Measurements from ENCODE around the gene ADAR.
"Not testable (repeated sequence)": the region's sequence is repeated elsewhere in the genome, so short reads cannot be mapped to it uniquely, and the experiment has no call there.

Gene ADAR, protein sequence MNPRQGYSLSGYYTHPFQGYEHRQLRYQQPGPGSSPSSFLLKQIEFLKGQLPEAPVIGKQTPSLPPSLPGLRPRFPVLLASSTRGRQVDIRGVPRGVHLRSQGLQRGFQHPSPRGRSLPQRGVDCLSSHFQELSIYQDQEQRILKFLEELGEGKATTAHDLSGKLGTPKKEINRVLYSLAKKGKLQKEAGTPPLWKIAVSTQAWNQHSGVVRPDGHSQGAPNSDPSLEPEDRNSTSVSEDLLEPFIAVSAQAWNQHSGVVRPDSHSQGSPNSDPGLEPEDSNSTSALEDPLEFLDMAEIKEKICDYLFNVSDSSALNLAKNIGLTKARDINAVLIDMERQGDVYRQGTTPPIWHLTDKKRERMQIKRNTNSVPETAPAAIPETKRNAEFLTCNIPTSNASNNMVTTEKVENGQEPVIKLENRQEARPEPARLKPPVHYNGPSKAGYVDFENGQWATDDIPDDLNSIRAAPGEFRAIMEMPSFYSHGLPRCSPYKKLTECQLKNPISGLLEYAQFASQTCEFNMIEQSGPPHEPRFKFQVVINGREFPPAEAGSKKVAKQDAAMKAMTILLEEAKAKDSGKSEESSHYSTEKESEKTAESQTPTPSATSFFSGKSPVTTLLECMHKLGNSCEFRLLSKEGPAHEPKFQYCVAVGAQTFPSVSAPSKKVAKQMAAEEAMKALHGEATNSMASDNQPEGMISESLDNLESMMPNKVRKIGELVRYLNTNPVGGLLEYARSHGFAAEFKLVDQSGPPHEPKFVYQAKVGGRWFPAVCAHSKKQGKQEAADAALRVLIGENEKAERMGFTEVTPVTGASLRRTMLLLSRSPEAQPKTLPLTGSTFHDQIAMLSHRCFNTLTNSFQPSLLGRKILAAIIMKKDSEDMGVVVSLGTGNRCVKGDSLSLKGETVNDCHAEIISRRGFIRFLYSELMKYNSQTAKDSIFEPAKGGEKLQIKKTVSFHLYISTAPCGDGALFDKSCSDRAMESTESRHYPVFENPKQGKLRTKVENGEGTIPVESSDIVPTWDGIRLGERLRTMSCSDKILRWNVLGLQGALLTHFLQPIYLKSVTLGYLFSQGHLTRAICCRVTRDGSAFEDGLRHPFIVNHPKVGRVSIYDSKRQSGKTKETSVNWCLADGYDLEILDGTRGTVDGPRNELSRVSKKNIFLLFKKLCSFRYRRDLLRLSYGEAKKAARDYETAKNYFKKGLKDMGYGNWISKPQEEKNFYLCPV

DNA sequence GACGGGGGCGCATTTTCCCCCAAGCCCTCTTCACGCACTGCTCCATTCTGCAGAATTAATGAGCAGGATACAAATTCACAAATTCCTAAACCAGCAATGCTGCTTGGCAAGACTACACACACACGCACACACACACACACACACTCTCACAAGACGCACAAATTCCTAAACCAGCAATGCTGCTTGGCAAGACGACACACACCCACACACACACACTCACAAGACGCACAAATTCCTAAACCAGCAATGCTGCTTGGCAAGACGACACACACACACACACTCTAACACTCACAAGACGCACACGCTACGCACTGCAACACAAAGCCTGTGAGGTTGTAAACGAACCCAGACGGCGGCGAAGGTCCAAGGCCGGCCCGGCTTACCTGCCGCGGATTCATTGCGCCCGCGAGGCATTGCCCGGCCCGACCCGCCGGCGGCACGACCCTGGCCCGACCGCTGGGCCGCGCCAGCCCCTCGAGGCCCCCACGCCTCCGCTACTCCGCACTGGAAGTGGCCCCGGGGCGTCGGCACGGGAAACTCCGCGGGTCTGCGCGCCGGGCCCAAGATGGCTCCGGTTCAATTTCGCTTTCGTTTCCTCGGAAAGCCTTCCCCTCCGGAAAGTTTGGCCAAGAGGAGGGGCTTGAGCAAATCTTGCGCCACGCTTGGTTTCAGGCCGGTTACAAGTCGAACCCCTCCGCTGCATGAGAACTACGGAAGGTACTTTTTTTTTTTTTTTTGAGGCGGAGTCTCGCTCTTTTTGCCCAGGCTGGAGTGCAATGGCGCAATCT, at the start of gene ADAR:
Gene ADAR (minus strand): TSS at position 578 of the 788 bp plus-strand sequence. CDS start 180 bp downstream, at position 398.
- peak; percentile 86 for DNase-seq (ENCODE audit: low read depth, low spot score)

DNA sequence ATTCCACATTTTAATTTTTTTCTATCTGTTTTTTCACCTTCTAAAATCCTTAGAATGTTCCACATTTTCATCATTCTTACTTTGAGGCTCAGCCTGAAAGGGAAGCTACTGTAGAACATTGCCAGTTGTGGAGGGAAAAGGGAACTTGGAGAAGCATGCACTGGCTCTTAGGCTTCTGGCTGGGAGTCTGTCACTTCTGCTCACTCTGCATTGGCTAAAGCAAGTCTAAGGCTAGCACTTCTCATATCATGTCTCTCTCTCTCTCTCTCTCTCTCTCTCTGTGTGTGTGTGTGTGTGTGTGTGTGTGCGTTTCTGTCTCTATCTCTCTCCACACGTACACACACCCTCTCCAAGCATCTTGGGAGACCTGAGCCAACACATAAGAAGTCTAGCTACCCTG, 49.6 kb upstream of the ADAR start:
- DNase-seq (ENCODE audit: low read depth, low spot score) = no peak

DNA sequence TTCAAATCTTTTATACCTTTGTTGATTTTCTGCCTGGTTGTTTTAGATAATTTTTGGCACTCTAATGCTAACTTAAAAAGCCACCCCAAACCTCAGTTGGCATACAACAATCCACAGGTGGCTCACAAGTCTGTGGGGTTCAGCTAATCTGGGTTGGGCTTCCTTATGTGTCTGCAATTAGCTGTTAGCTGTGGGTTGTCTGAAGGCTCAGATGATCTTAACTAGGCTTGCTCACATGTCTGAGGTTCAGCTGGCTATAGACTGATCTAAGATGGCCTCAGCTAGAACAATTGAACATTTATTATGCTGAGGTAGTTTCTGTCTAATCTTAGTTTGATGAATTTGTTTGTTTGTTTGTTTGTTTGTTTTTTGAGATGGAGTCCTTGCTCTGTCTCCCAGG, 44.9 kb upstream of the ADAR start:
- DNase-seq (ENCODE audit: low read depth, low spot score) = no peak

DNA sequence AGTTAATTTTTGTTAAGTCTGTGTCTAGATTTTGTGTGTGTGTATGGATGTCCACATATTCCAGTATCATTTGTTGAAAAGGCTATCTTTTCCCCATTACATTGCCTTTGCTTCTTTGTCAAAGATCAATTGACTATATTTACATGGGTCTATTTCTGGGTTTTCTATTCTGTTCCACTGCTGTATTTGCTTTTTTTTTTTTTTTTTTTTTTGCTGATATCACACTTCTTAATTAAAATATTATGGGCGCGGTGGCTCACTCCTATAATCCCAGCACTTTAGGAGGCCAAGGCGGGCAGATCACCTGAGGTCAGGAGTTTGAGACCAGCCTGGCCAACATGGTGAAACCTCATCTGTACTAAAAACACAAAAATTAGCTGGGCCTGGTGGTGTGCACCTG, 36.7 kb upstream of the ADAR start:
- not testable (repeated sequence) for DNase-seq (ENCODE audit: low read depth, low spot score)

DNA sequence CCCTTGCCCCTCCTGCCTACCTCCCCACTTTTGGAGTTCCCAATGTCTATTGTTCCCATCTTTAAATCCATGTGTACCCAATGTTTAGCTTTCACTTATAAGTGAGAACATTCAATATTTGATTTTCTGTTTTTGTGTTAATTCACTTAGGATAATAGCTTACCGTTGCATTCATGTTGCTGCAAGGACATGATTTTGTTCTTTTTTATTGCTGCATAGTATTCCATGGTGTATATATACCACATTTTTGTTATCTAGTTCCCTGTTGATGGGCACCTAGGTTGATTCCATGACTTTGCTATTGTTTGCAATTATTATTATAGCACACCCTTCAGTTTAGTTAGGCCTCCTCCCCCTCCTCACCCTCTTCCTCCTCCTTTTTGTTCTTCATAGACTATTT, 33.5 kb upstream of the ADAR start:
- no peak for DNase-seq (ENCODE audit: low read depth, low spot score)

DNA sequence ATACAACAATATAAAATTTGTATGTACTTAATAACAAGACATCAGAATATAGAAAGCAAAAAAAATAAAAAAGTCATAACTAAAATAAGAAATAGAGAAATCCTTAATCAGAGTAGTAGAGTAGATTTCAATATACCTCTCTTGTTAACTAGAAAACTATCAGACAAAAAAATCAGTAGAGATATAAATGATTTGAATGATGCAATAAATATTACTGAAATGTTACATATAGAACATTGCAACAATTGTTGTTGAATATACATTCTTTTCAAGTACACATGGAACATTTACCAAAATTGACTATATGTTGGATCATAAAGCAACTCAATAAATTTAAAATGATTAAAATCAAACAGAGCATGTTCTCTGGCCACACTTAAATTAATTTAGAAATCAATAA, 31.9 kb upstream of the ADAR start:
- DNase-seq (ENCODE audit: low read depth, low spot score) = no peak

DNA sequence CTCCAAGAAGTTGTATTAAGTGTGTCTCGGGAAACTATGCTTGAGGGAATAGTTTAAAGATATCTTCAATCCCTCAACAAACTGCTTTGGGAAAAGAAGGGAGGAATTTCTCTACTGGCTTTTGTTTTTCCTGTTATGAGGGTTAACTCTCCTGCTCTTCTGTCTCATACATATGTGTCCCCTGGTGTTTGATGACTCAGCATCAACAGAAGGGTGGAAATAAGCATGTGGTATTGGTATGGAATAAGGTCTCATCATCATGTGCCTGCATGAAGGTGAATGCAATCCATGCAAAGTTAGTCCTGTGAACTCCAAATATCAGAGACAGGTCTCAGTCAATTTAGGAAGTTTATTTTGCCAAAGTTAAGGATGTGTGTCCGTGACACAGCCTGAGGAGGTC, 27.2 kb upstream of the ADAR start:
- DNase-seq (ENCODE audit: low read depth, low spot score) = no peak

DNA sequence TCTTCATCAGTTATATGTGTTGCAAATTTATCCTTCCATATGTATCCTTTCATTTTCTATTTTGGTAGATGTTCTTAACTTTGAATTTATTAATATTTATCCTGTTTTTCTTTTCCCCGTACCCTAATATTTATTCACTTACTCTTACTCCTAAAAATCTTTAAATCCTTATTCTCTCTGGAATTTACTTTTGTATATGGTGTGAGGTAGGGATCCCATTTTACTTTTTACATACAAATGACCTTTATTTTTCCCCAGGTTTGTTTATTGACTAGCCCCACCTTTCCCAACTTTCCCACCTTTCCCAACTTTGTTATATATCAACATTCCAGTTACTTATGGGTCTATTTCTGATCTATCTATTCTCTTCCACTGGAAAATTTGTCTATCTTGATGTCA, 21.7 kb upstream of the ADAR start:
- DNase-seq (ENCODE audit: low read depth, low spot score) = no peak

DNA sequence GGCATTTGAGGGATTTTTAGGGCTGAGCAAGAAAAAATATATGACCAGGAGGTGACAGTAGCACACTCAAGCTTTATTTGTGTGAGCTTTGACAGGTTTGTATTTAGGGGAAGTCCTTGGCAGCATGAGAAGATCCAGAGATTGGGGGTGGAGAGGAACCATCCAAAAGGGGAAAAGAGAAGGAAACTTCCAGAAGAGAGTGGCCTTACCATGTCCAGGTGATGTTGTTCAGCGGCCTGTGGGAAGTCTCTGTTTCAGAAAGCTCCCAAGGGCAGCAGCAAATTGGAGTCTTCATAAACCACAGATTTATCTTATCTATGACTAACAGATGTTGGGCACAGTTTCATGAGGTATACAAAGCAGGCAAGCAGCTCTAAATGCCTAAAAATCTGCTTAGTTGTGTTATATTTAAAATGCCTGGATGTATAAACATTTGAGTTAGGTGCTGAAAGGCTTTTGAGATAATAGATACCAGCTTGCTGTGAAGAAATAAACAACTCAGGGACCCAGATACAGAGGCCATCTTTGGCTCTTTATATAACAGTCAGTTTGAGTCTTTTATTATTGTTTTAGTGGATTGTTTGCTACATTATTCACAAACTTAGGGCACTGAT, 21.2 kb upstream of the ADAR start:
- DNase-seq (ENCODE audit: low read depth, low spot score) = no peak

DNA sequence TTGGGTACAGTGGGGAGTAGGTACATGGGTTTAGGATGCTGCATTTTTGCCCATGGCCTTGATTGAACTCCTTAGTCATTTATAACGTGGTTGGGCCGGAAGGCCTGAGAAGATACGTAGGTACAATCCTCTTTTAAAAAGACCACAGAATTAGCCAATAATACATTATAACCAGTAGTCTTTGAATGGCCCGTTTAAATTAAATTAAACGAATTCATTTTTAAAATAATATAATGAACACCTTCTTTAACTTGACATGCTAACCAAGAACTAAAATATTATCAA, 20.1 kb upstream of the ADAR start:
- no peak for DNase-seq (ENCODE audit: low read depth, low spot score)

DNA sequence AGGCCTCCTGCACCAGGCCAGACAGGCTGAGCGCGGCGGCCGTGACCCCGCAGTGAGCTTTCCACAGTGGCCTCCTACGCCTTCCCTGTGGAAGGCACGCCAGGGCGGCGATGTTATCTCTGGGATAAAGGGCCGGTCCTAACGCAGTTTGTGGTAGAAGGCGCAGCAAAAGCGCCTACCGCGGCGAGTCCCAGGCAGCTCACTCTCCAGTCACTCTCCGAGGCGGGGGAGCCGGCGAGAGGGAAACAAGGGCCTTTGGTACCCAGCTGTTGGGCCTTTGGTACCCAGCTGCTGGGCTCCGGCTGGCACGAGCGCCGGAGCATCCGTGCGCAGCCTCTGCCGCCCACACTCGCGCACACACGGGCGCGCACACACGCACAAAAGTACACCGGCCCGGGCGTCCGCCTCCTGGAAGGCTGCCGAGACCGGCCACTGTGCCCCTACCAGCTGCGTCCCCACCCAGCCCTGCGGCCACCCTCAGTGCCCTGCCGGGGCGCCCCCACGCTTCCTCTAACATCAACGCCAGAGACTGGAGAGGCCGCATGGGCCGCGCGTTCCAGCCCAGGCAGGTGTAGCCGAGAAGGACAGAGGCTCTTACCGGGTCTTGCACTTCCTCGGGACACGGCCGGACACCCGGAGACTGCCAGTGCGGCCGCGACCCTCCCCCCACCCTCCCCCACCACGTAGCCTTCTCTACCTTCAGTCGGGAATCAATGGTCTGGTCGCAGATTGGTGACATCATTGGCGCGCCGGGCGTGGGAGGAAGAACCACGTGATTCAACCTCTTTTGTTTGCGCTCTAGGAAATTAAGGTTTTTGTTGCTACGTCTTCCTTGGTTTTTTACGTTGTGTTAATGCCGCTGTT, 19.5 kb upstream of the ADAR start:
- DNase-seq (ENCODE audit: low read depth, low spot score) = peak; percentile 89

DNA sequence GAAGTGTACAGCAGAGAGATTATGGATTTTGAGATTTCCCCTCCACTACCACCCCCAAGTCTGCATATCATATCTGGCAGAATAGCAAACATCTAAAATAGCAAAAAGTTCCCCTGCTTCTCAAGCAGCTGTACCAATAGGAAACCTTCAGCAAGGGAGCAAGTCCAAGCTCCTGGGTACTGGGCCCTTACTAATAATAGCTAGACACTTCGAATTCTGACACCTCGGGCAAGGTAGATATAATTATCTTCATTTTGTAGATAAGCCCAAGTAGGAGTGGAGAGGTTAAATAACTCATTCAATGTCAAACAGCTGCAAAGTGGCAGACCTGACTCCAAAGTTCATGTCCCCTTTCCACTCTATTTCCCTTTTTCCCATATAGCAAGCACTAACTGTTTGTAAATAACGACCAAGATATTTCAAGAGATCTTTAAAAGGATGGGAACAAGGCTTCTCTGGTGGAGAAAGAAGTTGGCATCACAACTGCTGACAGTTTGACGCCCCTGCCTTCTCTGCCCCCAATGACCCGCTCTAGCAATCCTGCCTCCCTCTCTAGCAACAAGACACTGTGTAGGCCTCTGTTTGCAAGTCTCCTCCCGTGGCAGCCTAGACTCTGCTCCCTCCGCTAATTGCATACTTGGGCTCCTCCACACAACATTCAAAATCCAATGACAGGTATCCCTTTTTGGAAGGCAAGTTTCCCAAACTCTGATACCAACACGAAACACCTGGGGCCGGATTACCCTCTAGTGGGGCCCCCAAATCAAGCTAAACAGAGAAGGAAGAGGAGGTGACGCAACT, 18.7 kb upstream of the ADAR start:
- no peak for DNase-seq (ENCODE audit: low read depth, low spot score)

DNA sequence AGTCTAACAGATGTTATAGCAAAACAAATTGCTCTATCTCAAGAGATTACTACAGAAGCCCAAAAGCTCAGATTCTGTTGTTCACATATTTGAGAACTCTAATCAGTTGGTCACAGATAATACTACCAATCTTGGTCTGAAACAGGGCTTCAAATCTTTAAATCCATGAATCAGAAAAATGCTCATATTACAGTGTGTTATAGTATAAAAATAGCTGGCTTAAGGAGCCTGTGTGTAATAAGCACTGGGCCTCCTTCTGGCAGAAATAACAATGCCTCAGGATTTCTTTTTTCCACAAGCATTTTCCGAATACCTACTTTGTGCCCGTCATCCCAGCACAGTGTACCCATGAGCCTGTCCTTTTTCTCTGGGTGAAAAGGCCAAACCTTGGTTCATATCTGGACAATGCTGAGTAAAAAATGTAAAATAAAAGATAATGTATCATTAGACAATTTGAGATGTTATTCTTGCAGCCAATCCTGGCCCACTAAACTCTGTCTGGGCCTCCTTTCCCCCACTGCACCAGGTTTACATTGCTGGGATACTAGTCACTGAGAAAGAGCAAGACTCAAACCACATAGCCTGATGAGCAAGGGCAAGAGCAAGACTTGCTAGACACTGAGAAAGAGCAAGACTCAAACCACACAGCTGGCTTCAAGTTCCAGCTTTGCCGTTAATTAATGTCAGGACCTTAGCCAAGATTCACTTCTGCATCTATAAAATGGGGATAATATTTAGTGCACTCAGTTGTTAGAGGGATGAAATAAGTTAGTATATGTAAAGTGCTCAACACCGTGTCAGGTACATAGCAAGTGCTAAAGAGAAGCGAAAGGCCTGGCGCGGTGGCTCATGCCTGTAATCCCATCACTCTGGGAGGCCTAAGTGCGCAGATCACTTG, 17.0 kb upstream of the ADAR start:
- DNase-seq (ENCODE audit: low read depth, low spot score) = no peak

DNA sequence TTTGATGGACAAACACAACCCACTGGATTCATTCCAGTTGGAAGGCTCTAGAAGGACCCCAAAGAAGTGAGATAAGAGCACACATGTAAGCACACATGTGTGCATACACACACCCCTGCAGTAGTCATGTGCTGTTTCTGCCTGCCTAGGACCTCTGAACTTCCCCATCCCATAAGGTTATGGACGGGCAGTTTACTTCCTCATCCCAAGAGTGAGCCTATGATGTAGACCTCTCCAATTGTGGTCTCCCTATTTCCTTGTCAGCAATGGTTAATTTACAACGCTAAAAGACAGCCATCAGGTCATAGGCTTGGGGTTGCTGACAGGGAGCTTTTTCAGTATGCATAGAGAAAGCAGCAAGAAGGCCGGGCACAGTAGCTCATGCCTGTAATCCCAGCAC, 15.4 kb upstream of the ADAR start:
- DNase-seq (ENCODE audit: low read depth, low spot score) = no peak

DNA sequence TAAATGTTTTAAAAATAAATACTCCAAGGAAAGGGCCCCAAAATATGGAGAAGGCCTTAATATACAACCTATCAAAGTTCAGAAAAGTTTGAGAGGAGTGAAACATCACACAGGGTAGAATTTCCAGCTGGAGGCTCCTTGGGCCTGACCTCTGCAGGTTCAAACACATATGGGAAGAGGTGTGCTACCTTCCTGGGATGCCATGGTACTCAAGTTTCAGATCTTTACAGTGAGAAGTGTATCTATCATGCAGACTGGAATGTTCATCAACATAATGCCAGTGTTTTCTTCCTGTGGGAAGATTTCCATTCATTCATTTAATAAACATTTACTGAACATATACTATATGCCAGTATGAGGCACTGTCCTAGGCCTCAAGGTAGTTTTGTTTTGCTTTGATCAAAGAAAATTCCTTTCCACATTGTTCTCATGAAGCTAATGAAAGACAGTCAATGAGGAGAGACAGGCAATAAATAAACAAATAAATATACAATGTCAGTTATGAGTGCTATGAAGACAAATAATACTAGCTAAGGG, 14.6 kb upstream of the ADAR start:
- DNase-seq (ENCODE audit: low read depth, low spot score) = no peak

DNA sequence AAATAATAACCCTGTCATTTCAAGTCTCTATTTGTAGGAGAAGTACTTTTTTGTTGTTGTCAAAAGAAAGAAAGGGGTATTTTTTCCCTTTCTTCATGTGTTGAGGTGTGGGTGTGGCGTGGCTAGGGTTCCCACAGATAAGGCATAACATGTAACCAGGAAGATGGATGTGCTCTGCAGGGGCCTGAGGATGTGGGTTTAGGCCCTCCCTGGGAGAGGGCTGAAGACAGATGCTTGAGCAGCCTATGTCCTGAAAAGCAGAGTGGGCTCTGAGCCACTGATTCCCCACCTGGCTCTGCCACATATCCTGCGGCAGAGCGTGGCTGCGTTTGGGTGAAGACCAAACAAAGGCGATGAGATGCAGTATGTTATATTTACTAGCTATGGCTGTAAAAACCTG, 13.9 kb upstream of the ADAR start:
- no peak for DNase-seq (ENCODE audit: low read depth, low spot score)

DNA sequence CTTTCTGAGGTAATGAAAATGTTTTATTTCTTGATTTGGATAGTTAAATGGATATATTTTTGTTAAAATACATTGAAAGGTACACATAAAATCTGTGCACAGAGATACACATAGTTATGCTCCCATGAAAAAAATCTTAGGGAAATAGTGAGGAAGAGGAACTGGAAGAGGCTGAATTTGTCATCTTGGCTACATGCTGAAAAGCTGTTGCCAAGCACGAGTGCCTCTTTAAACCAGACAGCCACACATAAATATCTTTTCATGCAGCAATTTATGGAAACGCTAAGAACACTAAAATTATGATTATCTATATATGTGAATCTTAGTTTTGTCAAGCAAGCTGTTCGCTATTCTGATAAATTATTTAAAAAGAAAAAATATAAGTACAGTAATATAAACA, 12.8 kb upstream of the ADAR start:
- DNase-seq (ENCODE audit: low read depth, low spot score) = no peak

All from activated naive CD8-positive, alpha-beta T cell treated with anti-CD3 and anti-CD28 coated beads, Interleukin-2, amount 50 U/mL, for 16 hours (primary cell).